GM23338 (cell line): ENCODE measurements around the gene ZNF324. TPM values are rescaled to one million over a fixed set of nuclear protein-coding genes. Genes with fewer than 3 reads are reported as not detected.
"Not testable (repeated sequence)": the region's sequence is repeated elsewhere in the genome, so short reads cannot be mapped to it uniquely, and the experiment has no call there.

ENCODE experiments used
- ATAC-seq: fragments of 200-7000 bp; cut with Tn5 transposase; 3 replicates; pipeline ENCODE4 v1.9.1; 2020
- DNase-seq: peaks from one replicate; pipeline ENCODE4 v3.0.0-alpha.2; 2015; ENCODE audit warnings: low spot score
- H2AFZ ChIP-seq: fragments of 200-600 bp; sonication (generic); 2 replicates; pipeline ENCODE4 v1.8.0; 2016; ENCODE audit warnings: antibody characterized with exemption, mild to moderate bottlenecking, moderate library complexity
- H3F3A ChIP-seq: fragments of 200-600 bp; sonication (generic); replicated peaks from 2 replicates; pipeline ENCODE4 v1.8.0; 2017; ENCODE audit warnings: antibody characterized with exemption, mixed run types, low read depth
- H3K27ac ChIP-seq: fragments of 200-600 bp; sonication (generic); 2 replicates; pipeline ENCODE4 v1.6.1; 2016; ENCODE audit warnings: low read depth
- H3K27me3 ChIP-seq: fragments of 200-600 bp; sonication (generic); 2 replicates; pipeline ENCODE4 v1.8.0; 2016; ENCODE audit warnings: mild to moderate bottlenecking, mixed run types, moderate library complexity; ENCODE audit not compliant: insufficient read depth
- H3K36me3 ChIP-seq: fragments of 200-600 bp; sonication (generic); 2 replicates; pipeline ENCODE4 v1.8.0; 2016; ENCODE audit warnings: mild to moderate bottlenecking; ENCODE audit not compliant: insufficient read depth
- H3K4me1 ChIP-seq: fragments of 200-600 bp; sonication (generic); 2 replicates; pipeline ENCODE4 v1.8.0; 2016; ENCODE audit warnings: mild to moderate bottlenecking, moderate library complexity; ENCODE audit not compliant: insufficient read depth
- H3K4me2 ChIP-seq: fragments of 200-600 bp; sonication (generic); 2 replicates; pipeline ENCODE4 v1.7.1; 2017; ENCODE audit warnings: mixed run types
- H3K4me3 ChIP-seq: fragments of 200-600 bp; sonication (generic); 2 replicates; pipeline ENCODE4 v1.6.1; 2016; ENCODE audit warnings: mixed run types
- H3K79me2 ChIP-seq: fragments of 200-600 bp; sonication (generic); replicated peaks from 2 replicates; pipeline ENCODE4 v1.8.0; 2017; ENCODE audit warnings: mild to moderate bottlenecking; ENCODE audit not compliant: insufficient read depth
- H3K9me2 ChIP-seq: fragments of 200-600 bp; sonication (generic); 2 replicates; pipeline ENCODE4 v1.8.0; 2017; ENCODE audit not compliant: insufficient read depth
- H4K20me1 ChIP-seq: fragments of 200-600 bp; sonication (generic); replicated peaks from 2 replicates; pipeline ENCODE4 v1.8.0; 2017; ENCODE audit warnings: mild to moderate bottlenecking; ENCODE audit not compliant: insufficient read depth
- H3K27ac Mint-ChIP-seq: 2 replicates; pipeline ENCODE4 v1.8.0; 2020; ENCODE audit warnings: inconsistent platforms, mild to moderate bottlenecking, moderate library complexity, mixed read lengths
- H3K27me3 Mint-ChIP-seq: 3 replicates; pipeline ENCODE4 v1.8.0; 2022; ENCODE audit warnings: low read depth, mild to moderate bottlenecking, moderate library complexity, mixed read lengths, inconsistent platforms; ENCODE audit not compliant: insufficient read depth, poor library complexity
- H3K36me3 Mint-ChIP-seq: 3 replicates; pipeline ENCODE4 v1.8.0; 2021; ENCODE audit warnings: low read depth, mild to moderate bottlenecking, inconsistent platforms, moderate library complexity, mixed read lengths
- H3K4me1 Mint-ChIP-seq: 3 replicates; pipeline ENCODE4 v1.8.0; 2020; ENCODE audit warnings: mild to moderate bottlenecking, inconsistent platforms, mixed read lengths
- H3K4me3 Mint-ChIP-seq: 3 replicates; pipeline ENCODE4 v1.8.0; 2021; ENCODE audit warnings: moderate library complexity, mild to moderate bottlenecking, inconsistent platforms, mixed read lengths
- H3K9me3 Mint-ChIP-seq: 3 replicates; pipeline ENCODE4 v1.8.0; 2020; ENCODE audit warnings: moderate library complexity, mild to moderate bottlenecking, inconsistent platforms, mixed read lengths
- CREB1 ChIP-seq: fragments of 250-450 bp; sonication (Bioruptor Pico); IDR thresholded peaks from 2 replicates; pipeline ENCODE4 v1.5.0; 2020; ENCODE audit warnings: low read depth, mild to moderate bottlenecking, moderate library complexity
- JUNB ChIP-seq: IDR thresholded peaks from one replicate; pipeline ENCODE4 v1.6.1; 2016; ENCODE audit warnings: antibody characterized with exemption; ENCODE audit not compliant: unreplicated experiment
- POLR2AphosphoS5 ChIP-seq: IDR thresholded peaks from 2 replicates; pipeline ENCODE4 v1.6.1; 2016; ENCODE audit warnings: antibody characterized with exemption, low read depth
- STAT1 ChIP-seq: IDR thresholded peaks from one replicate; pipeline ENCODE4 v1.6.1; 2016; ENCODE audit warnings: antibody characterized with exemption; ENCODE audit not compliant: unreplicated experiment
- ZNF331 ChIP-seq: fragments of 250-450 bp; sonication (Bioruptor Pico); IDR thresholded peaks from 2 replicates; pipeline ENCODE4 v1.5.0; 2020; ENCODE audit warnings: low read depth, mild to moderate bottlenecking, moderate library complexity
- polyA plus RNA-seq: library from polyadenylated mRNA; unstranded; fragments of >200 nt; fragmentation: Nextera tagmentation; extraction: Ambion mirVana; gene quantifications from 2 replicates; pipeline ENCODE4 v1.2.1, GENCODE V29; 2016
- total RNA-seq: library from RNA; depleted of rRNA; stranded (reverse); fragments of >200 nt; shearing (Covaris generic); gene quantifications from 2 replicates; pipeline ENCODE4 v1.2.3, GENCODE V29; 2014
- TF ChIP-seq, protein P1 (sequence below): IDR thresholded peaks from one replicate; pipeline ENCODE4 v1.6.1; 2018; ENCODE audit warnings: antibody characterized with exemption; ENCODE audit not compliant: unreplicated experiment
- TF ChIP-seq, protein P2 (sequence below): IDR thresholded peaks from 2 replicates; pipeline ENCODE4 v1.6.1; 2016; ENCODE audit warnings: antibody characterized with exemption

Gene ZNF324
- total and polyA plus RNA-seq, 2 experiments from 2014 or later, result 3.9 to 15.0 TPM

- Histone ChIP-seq H3K79me2 (no peaks in the 10 kb centered on the region), H3K36me3 (no peaks in the 10 kb centered on the region), H3K9me2 (no peaks in the 10 kb centered on the region), H3F3A (peaks cover 7% of the 10 kb centered on the region), H4K20me1 (no peaks in the 10 kb centered on the region), H3K4me3 (no peak overlapping the region), H3K4me1 (peaks cover 4% of the 10 kb centered on the region), H3K27ac (no peak overlapping the region), H2AFZ (no peak overlapping the region), H3K4me2 (no peak overlapping the region), H3K27me3 (peaks cover 11% of the 10 kb centered on the region)
- Mint-ChIP-seq H3K4me1 (peaks cover 16% of the 10 kb centered on the region; the same call in 2 of the 3 replicates), H3K27ac (no peak overlapping the region), H3K9me3 (no peaks in the 10 kb centered on the region), H3K36me3 (peaks cover 15% of the 10 kb centered on the region), H3K27me3 (peaks cover 16% of the 10 kb centered on the region), H3K4me3 (peak overlapping the region; percentile 71; the same call in 1 of the 3 replicates)
- ATAC-seq, result no peak
- no peak for TF ChIP-seq CREB1
- TF ChIP-seq, protein P1, sequence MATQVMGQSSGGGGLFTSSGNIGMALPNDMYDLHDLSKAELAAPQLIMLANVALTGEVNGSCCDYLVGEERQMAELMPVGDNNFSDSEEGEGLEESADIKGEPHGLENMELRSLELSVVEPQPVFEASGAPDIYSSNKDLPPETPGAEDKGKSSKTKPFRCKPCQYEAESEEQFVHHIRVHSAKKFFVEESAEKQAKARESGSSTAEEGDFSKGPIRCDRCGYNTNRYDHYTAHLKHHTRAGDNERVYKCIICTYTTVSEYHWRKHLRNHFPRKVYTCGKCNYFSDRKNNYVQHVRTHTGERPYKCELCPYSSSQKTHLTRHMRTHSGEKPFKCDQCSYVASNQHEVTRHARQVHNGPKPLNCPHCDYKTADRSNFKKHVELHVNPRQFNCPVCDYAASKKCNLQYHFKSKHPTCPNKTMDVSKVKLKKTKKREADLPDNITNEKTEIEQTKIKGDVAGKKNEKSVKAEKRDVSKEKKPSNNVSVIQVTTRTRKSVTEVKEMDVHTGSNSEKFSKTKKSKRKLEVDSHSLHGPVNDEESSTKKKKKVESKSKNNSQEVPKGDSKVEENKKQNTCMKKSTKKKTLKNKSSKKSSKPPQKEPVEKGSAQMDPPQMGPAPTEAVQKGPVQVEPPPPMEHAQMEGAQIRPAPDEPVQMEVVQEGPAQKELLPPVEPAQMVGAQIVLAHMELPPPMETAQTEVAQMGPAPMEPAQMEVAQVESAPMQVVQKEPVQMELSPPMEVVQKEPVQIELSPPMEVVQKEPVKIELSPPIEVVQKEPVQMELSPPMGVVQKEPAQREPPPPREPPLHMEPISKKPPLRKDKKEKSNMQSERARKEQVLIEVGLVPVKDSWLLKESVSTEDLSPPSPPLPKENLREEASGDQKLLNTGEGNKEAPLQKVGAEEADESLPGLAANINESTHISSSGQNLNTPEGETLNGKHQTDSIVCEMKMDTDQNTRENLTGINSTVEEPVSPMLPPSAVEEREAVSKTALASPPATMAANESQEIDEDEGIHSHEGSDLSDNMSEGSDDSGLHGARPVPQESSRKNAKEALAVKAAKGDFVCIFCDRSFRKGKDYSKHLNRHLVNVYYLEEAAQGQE, result no peak
- no peak for DNase-seq
These were observed 2.5 kb downstream of the ZNF324 start for GRCh38 chr19:58469241-58470013.

DNA sequence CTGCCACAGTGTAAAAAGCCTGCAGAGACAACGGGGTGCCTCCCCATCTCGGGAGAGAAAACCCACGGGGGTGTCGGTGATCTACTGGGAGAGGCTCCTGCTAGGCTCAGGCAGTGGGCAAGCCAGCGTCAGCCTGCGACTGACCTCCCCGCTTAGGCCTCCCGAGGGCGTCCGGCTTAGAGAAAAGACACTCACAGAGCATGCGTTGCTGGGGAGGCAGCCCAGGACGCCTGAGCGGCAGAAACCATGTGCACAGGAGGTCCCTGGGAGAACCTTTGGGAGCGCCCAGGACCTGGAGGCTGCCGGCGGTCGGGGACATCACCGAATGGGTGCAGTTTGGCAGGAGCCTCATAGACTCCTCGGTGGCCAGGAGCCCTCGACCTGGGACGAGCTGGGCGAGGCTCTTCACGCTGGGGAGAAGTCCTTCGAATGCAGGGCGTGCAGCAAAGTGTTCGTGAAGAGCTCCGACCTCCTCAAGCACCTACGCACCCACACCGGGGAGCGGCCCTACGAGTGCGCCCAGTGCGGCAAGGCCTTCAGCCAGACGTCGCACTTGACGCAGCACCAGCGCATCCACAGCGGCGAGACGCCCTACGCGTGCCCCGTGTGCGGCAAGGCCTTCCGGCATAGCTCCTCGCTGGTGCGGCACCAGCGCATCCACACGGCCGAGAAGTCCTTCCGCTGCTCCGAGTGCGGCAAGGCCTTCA is 4.1 kb downstream of the ZNF324 start:
- not testable (repeated sequence) for ATAC-seq, H3K27me3 ChIP-seq, H3K4me3 ChIP-seq, H3K79me2 ChIP-seq, H3K4me3 Mint-ChIP-seq, H4K20me1 ChIP-seq, H3K9me2 ChIP-seq, H3K4me2 ChIP-seq, H3K27ac ChIP-seq, H2AFZ ChIP-seq, H3K4me1 ChIP-seq, H3K27ac Mint-ChIP-seq, H3K36me3 ChIP-seq, DNase-seq, H3K9me3 Mint-ChIP-seq
- Mint-ChIP-seq H3K4me1 (peaks cover 22% of the 10 kb centered on the region), H3K27me3 (peaks cover 20% of the 10 kb centered on the region), H3K36me3 (peaks cover 15% of the 10 kb centered on the region)
- peaks cover 15% of the 10 kb centered on the region for H3F3A ChIP-seq

DNA sequence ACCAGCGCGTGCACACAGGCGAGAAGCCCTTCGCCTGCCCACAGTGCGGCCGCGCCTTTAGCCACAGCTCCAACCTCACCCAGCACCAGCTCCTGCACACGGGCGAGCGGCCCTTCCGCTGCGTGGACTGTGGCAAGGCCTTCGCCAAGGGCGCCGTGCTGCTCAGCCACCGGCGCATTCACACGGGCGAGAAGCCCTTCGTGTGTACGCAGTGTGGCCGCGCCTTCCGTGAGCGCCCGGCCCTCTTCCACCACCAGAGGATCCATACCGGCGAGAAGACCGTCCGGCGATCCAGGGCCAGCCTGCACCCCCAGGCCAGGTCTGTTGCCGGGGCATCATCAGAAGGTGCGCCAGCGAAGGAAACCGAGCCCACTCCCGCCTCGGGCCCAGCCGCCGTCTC is 4.9 kb downstream of the ZNF324 start:
- Histone ChIP-seq H2AFZ (no peak overlapping the region), H3K9me2 (no peaks in the 10 kb centered on the region), H3K4me3 (no peak overlapping the region), H4K20me1 (no peaks in the 10 kb centered on the region), H3K27me3 (no peaks in the 10 kb centered on the region), H3K27ac (no peak overlapping the region), H3K4me2 (no peak overlapping the region), H3F3A (peaks cover 13% of the 10 kb centered on the region), H3K79me2 (no peaks in the 10 kb centered on the region), H3K36me3 (no peaks in the 10 kb centered on the region), H3K4me1 (peaks cover 4% of the 10 kb centered on the region; the same call in 1 of the 2 replicates)
- Mint-ChIP-seq H3K27me3 (peaks cover 21% of the 10 kb centered on the region), H3K4me1 (peaks cover 20% of the 10 kb centered on the region), H3K27ac (no peak overlapping the region), H3K9me3 (no peaks in the 10 kb centered on the region), H3K4me3 (no peak overlapping the region), H3K36me3 (peaks cover 15% of the 10 kb centered on the region)
- no peak for ATAC-seq
- DNase-seq, result no peak
- no peak for TF ChIP-seq POLR2AphosphoS5
- TF ChIP-seq JUNB, result no peak
- TF ChIP-seq, protein P1, result no peak
- TF ChIP-seq STAT1, result no peak
- TF ChIP-seq ZNF331, result no peak
- TF ChIP-seq CREB1, result no peak
- TF ChIP-seq, protein P2, sequence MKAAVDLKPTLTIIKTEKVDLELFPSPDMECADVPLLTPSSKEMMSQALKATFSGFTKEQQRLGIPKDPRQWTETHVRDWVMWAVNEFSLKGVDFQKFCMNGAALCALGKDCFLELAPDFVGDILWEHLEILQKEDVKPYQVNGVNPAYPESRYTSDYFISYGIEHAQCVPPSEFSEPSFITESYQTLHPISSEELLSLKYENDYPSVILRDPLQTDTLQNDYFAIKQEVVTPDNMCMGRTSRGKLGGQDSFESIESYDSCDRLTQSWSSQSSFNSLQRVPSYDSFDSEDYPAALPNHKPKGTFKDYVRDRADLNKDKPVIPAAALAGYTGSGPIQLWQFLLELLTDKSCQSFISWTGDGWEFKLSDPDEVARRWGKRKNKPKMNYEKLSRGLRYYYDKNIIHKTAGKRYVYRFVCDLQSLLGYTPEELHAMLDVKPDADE, result no peak
